HG03439 (cell line): Measurements from ENCODE around the gene SH3PXD2A.

ENCODE experiments used
- ATAC-seq: cut with Tn5 transposase; IDR thresholded peaks from one replicate; pipeline ENCODE4 v1.9.1; 2021; ENCODE audit warnings: mild to moderate bottlenecking, moderate library complexity; ENCODE audit not compliant: unreplicated experiment

SH3PXD2A gene

GRCh38 chr10:103692952-103693811, 162.2 kb downstream of the SH3PXD2A start:
- peak; percentile 23 for ATAC-seq

- ATAC-seq: peak; percentile 61
These were observed 162.9 kb downstream of the SH3PXD2A start for GRCh38 chr10:103692436-103692951.

GRCh38 chr10:103691723-103692435, 163.5 kb downstream of the SH3PXD2A start:
- peak; percentile 29 for ATAC-seq

GRCh38 chr10:103691267-103691666, 164.1 kb downstream of the SH3PXD2A start:
- ATAC-seq: no peak

- no peak for ATAC-seq
These were observed 165.1 kb downstream of the SH3PXD2A start for GRCh38 chr10:103690281-103690680.

GRCh38 chr10:103688491-103688890, 166.9 kb downstream of the SH3PXD2A start:
- no peak for ATAC-seq

- no peak for ATAC-seq
These were observed 167.7 kb downstream of the SH3PXD2A start for GRCh38 chr10:103687718-103688117.

- no peak for ATAC-seq
These were observed 168.2 kb downstream of the SH3PXD2A start for GRCh38 chr10:103687172-103687571.

GRCh38 chr10:103685880-103686669, 169.3 kb downstream of the SH3PXD2A start:
- peak; percentile 53 for ATAC-seq

GRCh38 chr10:103683851-103684250, 171.5 kb downstream of the SH3PXD2A start:
- ATAC-seq: no peak

GRCh38 chr10:103682631-103683030, 172.7 kb downstream of the SH3PXD2A start:
- ATAC-seq: no peak

- no peak for ATAC-seq
These were observed 173.6 kb downstream of the SH3PXD2A start for GRCh38 chr10:103681617-103682399.

GRCh38 chr10:103680869-103681236, 174.5 kb downstream of the SH3PXD2A start:
- ATAC-seq: no peak

- ATAC-seq: no peak
These were observed 176.1 kb downstream of the SH3PXD2A start for GRCh38 chr10:103679096-103679790.

- ATAC-seq: peak; percentile 88
These were observed 177.2 kb downstream of the SH3PXD2A start for GRCh38 chr10:103678178-103678526.

- ATAC-seq: no peak
These were observed 177.7 kb downstream of the SH3PXD2A start for GRCh38 chr10:103677486-103678177.

- ATAC-seq: no peak
These were observed 178.4 kb downstream of the SH3PXD2A start for GRCh38 chr10:103676851-103677417.

GRCh38 chr10:103676058-103676785, 179.2 kb downstream of the SH3PXD2A start:
- ATAC-seq: no peak
